GM21526 (cell line): Measurements from ENCODE around the gene IFIT2.
"Not testable (repeated sequence)": the region's sequence is repeated elsewhere in the genome, so short reads cannot be mapped to it uniquely, and the experiment has no call there.

Source experiments
- ATAC-seq: cut with Tn5 transposase; IDR thresholded peaks from one replicate; pipeline ENCODE4 v1.9.1; 2021; ENCODE audit warnings: moderate library complexity; ENCODE audit not compliant: unreplicated experiment, low FRiP score

Gene IFIT2

GRCh38 chr10:89278900-89279392 is 22.9 kb upstream of the IFIT2 start:
- no peak for ATAC-seq

GRCh38 chr10:89279421-89279869 is 22.4 kb upstream of the IFIT2 start:
- no peak for ATAC-seq

GRCh38 chr10:89280508-89280907 is 21.3 kb upstream of the IFIT2 start:
- ATAC-seq: no peak

- no peak for ATAC-seq
These were observed 20.0 kb upstream of the IFIT2 start for GRCh38 chr10:89281606-89282395.

GRCh38 chr10:89283025-89283935 is 18.6 kb upstream of the IFIT2 start:
- ATAC-seq: no peak

GRCh38 chr10:89283936-89284475 is 17.8 kb upstream of the IFIT2 start:
- no peak for ATAC-seq

GRCh38 chr10:89284711-89285110 is 17.1 kb upstream of the IFIT2 start:
- not testable (repeated sequence) for ATAC-seq

- not testable (repeated sequence) for ATAC-seq
These were observed 16.5 kb upstream of the IFIT2 start for GRCh38 chr10:89285303-89285702.

GRCh38 chr10:89294721-89295239 is 7.1 kb upstream of the IFIT2 start:
- no peak for ATAC-seq

- no peak for ATAC-seq
These were observed 6.2 kb upstream of the IFIT2 start for GRCh38 chr10:89295597-89295996.

- ATAC-seq: peak; percentile 54
These were observed 5.6 kb upstream of the IFIT2 start for GRCh38 chr10:89296220-89296648.

GRCh38 chr10:89297356-89297755 is 4.5 kb upstream of the IFIT2 start:
- ATAC-seq: no peak

GRCh38 chr10:89297791-89298190 is 4.1 kb upstream of the IFIT2 start:
- no peak for ATAC-seq

- ATAC-seq: no peak
These were observed 2.8 kb upstream of the IFIT2 start for GRCh38 chr10:89299031-89299430.

GRCh38 chr10:89301232-89301631 is 614 bp upstream of the IFIT2 start:
- no peak for ATAC-seq

- ATAC-seq: no peak
These were observed 779 bp downstream of the IFIT2 start for GRCh38 chr10:89302625-89303024.

- ATAC-seq: no peak
These were observed 1.3 kb downstream of the IFIT2 start for GRCh38 chr10:89303161-89303560.

GRCh38 chr10:89304026-89304425 is 2.2 kb downstream of the IFIT2 start:
- ATAC-seq: no peak

GRCh38 chr10:89304446-89304845 is 2.6 kb downstream of the IFIT2 start:
- ATAC-seq: no peak

- ATAC-seq: no peak
These were observed 3.1 kb downstream of the IFIT2 start for GRCh38 chr10:89304925-89305324.
